Astrocyte (in vitro differentiated cells and primary cell): ENCODE data around the gene RNU6-7. TPM values are rescaled to one million over a fixed set of nuclear protein-coding genes. Genes with fewer than 3 reads are reported as not detected.

Source experiments
- DNase-seq: peaks from one replicate; pipeline ENCODE4 v3.0.0-alpha.2; 2010; ENCODE audit warnings: low read depth
- FAIRE-seq: peaks from 2 replicates; lab custom pipeline; 2011; peaks lifted over from hg19 to GRCh38; lab: Jason Lieb, UNC
- H2AFZ ChIP-seq: 2 replicates; pipeline ENCODE4 v1.6.0; 2012; ENCODE audit warnings: low read depth, low read length, inconsistent platforms
- H3K27ac ChIP-seq: 2 replicates; pipeline ENCODE4 v1.5.1; 2011; ENCODE audit warnings: low read depth, low read length, inconsistent platforms
- H3K27me3 ChIP-seq: 2 replicates; pipeline ENCODE4 v1.6.0; 2011; ENCODE audit warnings: low read length, inconsistent platforms; ENCODE audit not compliant: insufficient read depth
- H3K36me3 ChIP-seq: 2 replicates; pipeline ENCODE4 v1.5.1; 2011; ENCODE audit warnings: low read length, inconsistent platforms; ENCODE audit not compliant: insufficient read depth
- H3K4me1 ChIP-seq: 2 replicates; pipeline ENCODE4 v1.5.1; 2011; ENCODE audit warnings: low read length, inconsistent platforms; ENCODE audit not compliant: insufficient read depth
- H3K4me2 ChIP-seq: 2 replicates; pipeline ENCODE4 v1.6.0; 2012; ENCODE audit warnings: low read length, inconsistent platforms
- H3K4me3 ChIP-seq: 2 replicates; pipeline ENCODE4 v1.5.1; 2011; ENCODE audit warnings: low read depth, mild to moderate bottlenecking, low read length, inconsistent platforms; ENCODE audit not compliant: insufficient read depth
- H3K79me2 ChIP-seq: 2 replicates; pipeline ENCODE4 v1.6.0; 2012; ENCODE audit warnings: mild to moderate bottlenecking, low read length, inconsistent platforms; ENCODE audit not compliant: insufficient read depth
- H3K9ac ChIP-seq: 2 replicates; pipeline ENCODE4 v1.6.0; 2012; ENCODE audit warnings: mild to moderate bottlenecking, low read length, inconsistent platforms
- H3K9me3 ChIP-seq: 2 replicates; pipeline ENCODE4 v1.5.1; 2012; ENCODE audit warnings: low read depth, mild to moderate bottlenecking, low read length, inconsistent platforms; ENCODE audit not compliant: insufficient read depth
- H4K20me1 ChIP-seq: 2 replicates; pipeline ENCODE4 v1.6.0; 2012; ENCODE audit warnings: low read length, inconsistent platforms; ENCODE audit not compliant: insufficient read depth
- H3K27ac Mint-ChIP-seq: one replicate; pipeline ENCODE4 v1.8.0; 2021; ENCODE audit warnings: mild to moderate bottlenecking, mixed read lengths; ENCODE audit not compliant: unreplicated experiment
- H3K27me3 Mint-ChIP-seq: one replicate; pipeline ENCODE4 v1.8.0; 2021; ENCODE audit warnings: low read depth, mixed read lengths; ENCODE audit not compliant: unreplicated experiment
- H3K36me3 Mint-ChIP-seq: one replicate; pipeline ENCODE4 v1.8.0; 2021; ENCODE audit warnings: low read depth, mixed read lengths; ENCODE audit not compliant: unreplicated experiment
- H3K4me1 Mint-ChIP-seq: one replicate; pipeline ENCODE4 v1.8.0; 2021; ENCODE audit warnings: low read depth, mixed read lengths; ENCODE audit not compliant: unreplicated experiment
- H3K4me3 Mint-ChIP-seq: one replicate; pipeline ENCODE4 v1.8.0; 2021; ENCODE audit warnings: mild to moderate bottlenecking, moderate library complexity, mixed read lengths; ENCODE audit not compliant: unreplicated experiment
- H3K9me3 Mint-ChIP-seq: one replicate; pipeline ENCODE4 v1.8.0; 2021; ENCODE audit warnings: mild to moderate bottlenecking, mixed read lengths; ENCODE audit not compliant: unreplicated experiment
- CTCF ChIP-seq: IDR thresholded peaks from 2 replicates; pipeline ENCODE4 v1.5.1; 2011; ENCODE audit warnings: low read depth, mild to moderate bottlenecking, inconsistent platforms, low read length, moderate library complexity; ENCODE audit not compliant: insufficient read depth
- EZH2 ChIP-seq: IDR thresholded peaks from 2 replicates; pipeline ENCODE4 v1.6.1; 2012; ENCODE audit warnings: mild to moderate bottlenecking, low read length, inconsistent platforms; ENCODE audit not compliant: insufficient read depth
- total RNA-seq: library from RNA; stranded (reverse); gene quantifications from 2 replicates; pipeline ENCODE4 v1.2.1, GENCODE V29; 2021

RNU6-7 gene
- total RNA-seq, 1 donor from 2014 or later: not detected

GRCh38 chr14:32233260-32233659, 31.4 kb downstream of the RNU6-7 start:
- peaks cover 2% of the 10 kb centered on the region for H3K9me3 Mint-ChIP-seq
- DNase-seq (peak; percentile 82), FAIRE-seq (no peak)
- TF ChIP-seq EZH2 (no peak), CTCF (no peak)
- no peaks in the 10 kb centered on the region for H3K36me3 Mint-ChIP-seq
- H3K4me3 Mint-ChIP-seq: no peak overlapping the region
- Histone ChIP-seq H3K36me3 (no peaks in the 10 kb centered on the region), H2AFZ (no peak overlapping the region), H3K9me3 (no peaks in the 10 kb centered on the region), H4K20me1 (no peaks in the 10 kb centered on the region), H3K4me3 (no peak overlapping the region), H3K27ac (no peak overlapping the region), H3K27me3 (no peaks in the 10 kb centered on the region), H3K4me2 (no peak overlapping the region), H3K9ac (no peak overlapping the region), H3K4me1 (peaks cover 21% of the 10 kb centered on the region), H3K79me2 (no peaks in the 10 kb centered on the region)
- peaks cover 22% of the 10 kb centered on the region for H3K4me1 Mint-ChIP-seq
- no peak overlapping the region for H3K27ac Mint-ChIP-seq
- H3K27me3 Mint-ChIP-seq: peaks cover 2% of the 10 kb centered on the region

GRCh38 chr14:32244404-32244803, 42.6 kb downstream of the RNU6-7 start:
- H3K27ac Mint-ChIP-seq: no peak overlapping the region
- H3K4me2 ChIP-seq: no peak overlapping the region
- no peak for TF ChIP-seq CTCF
- TF ChIP-seq EZH2: no peak
- H3K36me3 ChIP-seq: no peaks in the 10 kb centered on the region
- H4K20me1 ChIP-seq: no peaks in the 10 kb centered on the region
- no peak overlapping the region for H3K4me3 Mint-ChIP-seq
- H3K9ac ChIP-seq: no peak overlapping the region
- H3K4me1 ChIP-seq: no peaks in the 10 kb centered on the region
- H3K79me2 ChIP-seq: no peaks in the 10 kb centered on the region
- H3K9me3 ChIP-seq: no peaks in the 10 kb centered on the region
- DNase-seq (no peak), FAIRE-seq (no peak)
- no peak overlapping the region for H2AFZ ChIP-seq
- no peaks in the 10 kb centered on the region for H3K27me3 ChIP-seq
- H3K27ac ChIP-seq: no peak overlapping the region
- H3K36me3 Mint-ChIP-seq: no peaks in the 10 kb centered on the region
- H3K9me3 Mint-ChIP-seq: peaks cover 7% of the 10 kb centered on the region
- H3K4me3 ChIP-seq: no peak overlapping the region
- H3K4me1 Mint-ChIP-seq: no peaks in the 10 kb centered on the region
- H3K27me3 Mint-ChIP-seq: no peaks in the 10 kb centered on the region

GRCh38 chr14:32246751-32247150, 44.9 kb downstream of the RNU6-7 start:
- no peaks in the 10 kb centered on the region for H3K36me3 ChIP-seq
- DNase-seq: no peak
- H3K4me2 ChIP-seq: no peak overlapping the region
- H2AFZ ChIP-seq: no peak overlapping the region
- H3K27ac ChIP-seq: no peak overlapping the region
- H4K20me1 ChIP-seq: no peaks in the 10 kb centered on the region
- TF ChIP-seq EZH2 (no peak), CTCF (no peak)
- no peak for FAIRE-seq
- no peaks in the 10 kb centered on the region for H3K36me3 Mint-ChIP-seq
- no peaks in the 10 kb centered on the region for H3K79me2 ChIP-seq
- H3K9me3 ChIP-seq: no peaks in the 10 kb centered on the region
- H3K4me1 Mint-ChIP-seq: no peaks in the 10 kb centered on the region
- H3K27me3 ChIP-seq: no peaks in the 10 kb centered on the region
- H3K9me3 Mint-ChIP-seq: no peaks in the 10 kb centered on the region
- H3K4me3 Mint-ChIP-seq: no peak overlapping the region
- no peak overlapping the region for H3K9ac ChIP-seq
- no peak overlapping the region for H3K4me3 ChIP-seq
- no peaks in the 10 kb centered on the region for H3K27me3 Mint-ChIP-seq
- H3K4me1 ChIP-seq: no peaks in the 10 kb centered on the region
- no peak overlapping the region for H3K27ac Mint-ChIP-seq
